Muscle layer of colon (tissue), 2 donors: ENCODE data around the gene LMO2.

ENCODE experiments used
- H3K27ac ChIP-seq: one replicate; pipeline ENCODE4 v1.7.0; 2013; ENCODE audit warnings: low read depth, mild to moderate bottlenecking, low read length, moderate library complexity
- H3K27me3 ChIP-seq, 2 donors: one replicate each; pipeline ENCODE4 v1.7.0; 2013; ENCODE audit warnings: low read length in 2 of 2, mild to moderate bottlenecking in 2 of 2; ENCODE audit not compliant: insufficient read depth in 2 of 2, control insufficient read depth in 1 of 2
- H3K36me3 ChIP-seq: one replicate; pipeline ENCODE4 v1.7.0; 2013; ENCODE audit warnings: mild to moderate bottlenecking, low read length; ENCODE audit not compliant: insufficient read depth
- H3K4me1 ChIP-seq: one replicate; pipeline ENCODE4 v1.7.0; 2013; ENCODE audit warnings: mild to moderate bottlenecking, low read length; ENCODE audit not compliant: insufficient read depth
- H3K4me3 ChIP-seq, 2 donors: one replicate each; pipeline ENCODE4 v1.7.0; 2013; ENCODE audit warnings: low read length in 2 of 2, low read depth in 1 of 2, mild to moderate bottlenecking in 1 of 2, moderate library complexity in 1 of 2
- H3K9ac ChIP-seq: one replicate; pipeline ENCODE4 v1.7.0; 2013; ENCODE audit warnings: low read length
- H3K9me3 ChIP-seq: one replicate; pipeline ENCODE4 v1.7.0; 2013; ENCODE audit warnings: mild to moderate bottlenecking, low read length
- donor health status: abdominal sarcoma.
- donor health status: Adenocarcinoma of cecum.

Gene LMO2

GRCh38 chr11:33884035-33884434, 7.8 kb downstream of the LMO2 start:
- H3K27me3 ChIP-seq, result no peaks in the 10 kb centered on the region
- no peak overlapping the region for H3K4me3 ChIP-seq
- H3K9me3 ChIP-seq, result no peaks in the 10 kb centered on the region
- H3K4me1 ChIP-seq, result no peaks in the 10 kb centered on the region
- H3K27ac ChIP-seq, result no peak overlapping the region
- no peaks in the 10 kb centered on the region for H3K36me3 ChIP-seq
- H3K9ac ChIP-seq, result no peak overlapping the region

DNA sequence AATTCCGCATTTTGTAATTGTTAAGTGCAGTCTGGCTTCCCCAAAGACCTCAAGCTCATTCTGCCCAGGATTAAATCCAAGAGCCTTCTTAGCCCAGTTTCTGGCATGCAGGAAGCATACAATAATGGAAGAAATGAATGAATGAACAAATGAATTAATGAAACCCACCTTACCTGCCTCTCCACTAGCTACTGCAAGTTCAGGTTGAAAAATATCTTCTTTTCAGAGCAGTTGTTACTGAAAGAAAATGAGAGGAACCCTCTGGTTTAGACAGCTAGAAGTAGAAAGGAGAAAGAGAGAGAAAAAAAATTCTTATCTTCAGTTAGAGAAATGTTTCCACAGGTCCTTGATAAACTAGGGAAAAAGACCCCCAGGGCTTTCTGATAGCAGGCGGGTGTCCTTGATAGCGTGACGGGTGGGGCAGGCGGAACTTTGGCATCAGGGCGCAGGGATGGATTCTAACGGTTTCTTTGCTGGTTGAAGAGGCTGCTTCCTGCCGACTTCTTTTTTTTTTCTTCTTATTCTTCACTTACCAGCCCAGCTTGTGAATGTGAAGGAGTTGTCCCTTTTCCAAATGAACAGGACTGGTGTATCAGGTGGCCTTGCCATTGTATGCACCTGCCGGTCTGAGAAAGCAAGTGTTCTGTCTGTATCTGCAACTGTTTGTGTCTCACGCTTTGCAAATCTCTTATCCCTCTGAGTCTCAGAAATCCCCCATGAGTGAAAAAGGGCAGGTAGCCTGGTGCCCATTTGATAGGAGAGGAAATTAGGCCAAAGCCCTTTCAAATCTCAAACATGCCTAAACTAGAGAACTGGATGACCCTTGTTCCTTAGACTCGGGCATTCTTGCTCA, 10.0 kb downstream of the LMO2 start:
- Histone ChIP-seq H3K9ac (no peak overlapping the region), H3K4me3 (no peak overlapping the region), H3K9me3 (no peaks in the 10 kb centered on the region), H3K36me3 (no peaks in the 10 kb centered on the region), H3K27ac (no peak overlapping the region), H3K4me1 (no peaks in the 10 kb centered on the region), H3K27me3 (no peaks in the 10 kb centered on the region)

DNA sequence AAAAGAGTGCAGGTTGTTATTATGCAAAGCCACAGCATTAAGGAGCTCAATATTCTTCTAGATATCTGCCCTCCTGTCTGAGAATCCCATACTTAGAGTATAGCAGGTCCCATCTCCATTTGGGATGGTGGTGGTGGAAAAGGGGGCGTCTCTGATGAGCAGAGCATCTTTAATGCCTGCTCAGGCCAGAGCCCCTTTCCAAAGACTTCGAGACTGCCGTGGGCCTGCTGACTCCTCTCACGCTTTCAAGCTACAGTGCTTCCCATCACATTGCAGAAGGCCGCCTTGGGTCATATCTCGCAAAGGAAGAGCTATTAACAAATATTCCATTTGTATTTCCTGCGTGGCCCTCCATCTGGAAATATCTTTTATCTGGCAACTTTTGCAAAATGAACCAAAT, 10.9 kb downstream of the LMO2 start:
- Histone ChIP-seq H3K9me3 (no peaks in the 10 kb centered on the region), H3K4me1 (no peaks in the 10 kb centered on the region), H3K27me3 (no peaks in the 10 kb centered on the region), H3K9ac (no peak overlapping the region), H3K27ac (no peak overlapping the region), H3K4me3 (no peak overlapping the region), H3K36me3 (no peaks in the 10 kb centered on the region)

DNA sequence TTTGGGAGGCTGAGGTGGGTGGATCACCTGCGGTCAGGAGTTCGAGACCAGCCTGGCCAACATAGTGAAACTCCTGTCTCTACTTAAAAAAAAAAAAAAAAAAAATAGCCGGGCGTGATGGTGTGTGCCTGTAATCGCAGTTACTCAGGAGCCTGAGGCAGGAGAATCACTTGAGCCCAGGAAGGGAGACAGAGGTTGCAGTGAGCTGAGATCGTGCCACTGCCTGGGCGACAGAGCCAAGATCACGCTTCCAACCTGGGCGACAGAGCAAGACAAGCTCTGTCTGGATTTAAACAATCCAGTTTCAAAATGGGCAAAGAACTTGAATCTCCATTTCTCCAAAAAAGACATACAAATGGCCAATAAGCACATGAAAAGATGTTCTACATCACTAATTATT, 12.5 kb downstream of the LMO2 start:
- H3K27ac ChIP-seq, result no peak overlapping the region
- H3K4me1 ChIP-seq, result no peaks in the 10 kb centered on the region
- H3K36me3 ChIP-seq, result no peaks in the 10 kb centered on the region
- H3K9me3 ChIP-seq, result no peaks in the 10 kb centered on the region
- no peak overlapping the region for H3K4me3 ChIP-seq
- no peak overlapping the region for H3K9ac ChIP-seq
- no peaks in the 10 kb centered on the region for H3K27me3 ChIP-seq

GRCh38 chr11:33877038-33877437, 14.8 kb downstream of the LMO2 start:
- H3K9me3 ChIP-seq, result no peaks in the 10 kb centered on the region
- no peaks in the 10 kb centered on the region for H3K4me1 ChIP-seq
- H3K27ac ChIP-seq, result no peak overlapping the region
- H3K36me3 ChIP-seq, result no peaks in the 10 kb centered on the region
- no peaks in the 10 kb centered on the region for H3K27me3 ChIP-seq
- no peak overlapping the region for H3K9ac ChIP-seq
- no peak overlapping the region for H3K4me3 ChIP-seq

DNA sequence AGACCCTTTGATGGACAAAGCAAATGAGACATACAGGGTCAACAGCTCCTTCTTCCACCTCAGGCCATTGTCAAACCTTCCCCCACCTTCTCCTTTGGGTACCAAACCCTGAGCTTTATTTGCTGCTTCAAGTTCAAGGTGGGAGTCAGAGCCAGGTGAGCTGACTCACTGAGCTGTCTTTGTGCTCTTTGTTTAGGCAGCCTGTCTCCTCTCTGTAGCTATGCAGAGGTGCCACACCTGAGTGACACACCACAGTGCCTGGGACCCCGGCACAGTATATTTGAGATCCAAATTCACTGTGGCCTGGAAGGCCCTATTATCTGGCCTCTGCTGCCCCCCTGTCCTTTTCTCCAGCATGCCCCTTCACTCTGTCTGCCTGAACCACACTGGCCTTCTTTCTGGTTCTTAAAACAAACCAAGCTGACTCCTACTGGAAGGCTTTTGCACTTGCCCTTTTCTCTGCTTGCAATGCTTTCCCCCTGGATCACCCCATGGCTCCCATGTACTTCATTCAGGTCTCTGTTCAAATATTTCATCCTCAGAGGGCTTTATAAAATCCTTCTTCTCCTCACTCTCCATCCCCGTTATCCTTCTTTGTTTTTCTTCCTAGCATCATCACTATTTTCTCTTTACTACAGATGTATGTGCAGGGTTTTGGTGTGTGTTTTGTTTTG, 16.1 kb downstream of the LMO2 start:
- Histone ChIP-seq H3K4me1 (no peaks in the 10 kb centered on the region), H3K9me3 (no peaks in the 10 kb centered on the region), H3K9ac (no peak overlapping the region), H3K4me3 (no peak overlapping the region), H3K36me3 (no peaks in the 10 kb centered on the region), H3K27me3 (peaks cover 3 to 5% of the 10 kb centered on the region in 2 donors), H3K27ac (no peak overlapping the region)

GRCh38 chr11:33874910-33875490, 16.9 kb downstream of the LMO2 start:
- no peak overlapping the region for H3K9ac ChIP-seq
- no peak overlapping the region for H3K27ac ChIP-seq
- H3K36me3 ChIP-seq, result no peaks in the 10 kb centered on the region
- no peaks in the 10 kb centered on the region for H3K9me3 ChIP-seq
- H3K27me3 ChIP-seq, result peaks cover 11 to 12% of the 10 kb centered on the region in 2 donors
- no peaks in the 10 kb centered on the region for H3K4me1 ChIP-seq
- no peak overlapping the region for H3K4me3 ChIP-seq

- Histone ChIP-seq H3K9ac (no peak overlapping the region), H3K4me1 (no peaks in the 10 kb centered on the region), H3K27ac (no peak overlapping the region), H3K27me3 (peaks cover 11 to 12% of the 10 kb centered on the region in 2 donors), H3K36me3 (no peaks in the 10 kb centered on the region), H3K9me3 (no peaks in the 10 kb centered on the region), H3K4me3 (no peak overlapping the region)
Measured at GRCh38 chr11:33874433-33874832, 17.4 kb downstream of the LMO2 start.

- Histone ChIP-seq H3K27ac (peak overlapping the region; percentile 28), H3K9ac (no peak overlapping the region), H3K36me3 (no peaks in the 10 kb centered on the region), H3K4me1 (no peaks in the 10 kb centered on the region), H3K9me3 (no peaks in the 10 kb centered on the region), H3K27me3 (peaks cover 18 to 25% of the 10 kb centered on the region in 2 donors), H3K4me3 (peak overlapping the region; percentile 38 to 65)
Measured at GRCh38 chr11:33869481-33870422, 22.1 kb downstream of the LMO2 start.

DNA sequence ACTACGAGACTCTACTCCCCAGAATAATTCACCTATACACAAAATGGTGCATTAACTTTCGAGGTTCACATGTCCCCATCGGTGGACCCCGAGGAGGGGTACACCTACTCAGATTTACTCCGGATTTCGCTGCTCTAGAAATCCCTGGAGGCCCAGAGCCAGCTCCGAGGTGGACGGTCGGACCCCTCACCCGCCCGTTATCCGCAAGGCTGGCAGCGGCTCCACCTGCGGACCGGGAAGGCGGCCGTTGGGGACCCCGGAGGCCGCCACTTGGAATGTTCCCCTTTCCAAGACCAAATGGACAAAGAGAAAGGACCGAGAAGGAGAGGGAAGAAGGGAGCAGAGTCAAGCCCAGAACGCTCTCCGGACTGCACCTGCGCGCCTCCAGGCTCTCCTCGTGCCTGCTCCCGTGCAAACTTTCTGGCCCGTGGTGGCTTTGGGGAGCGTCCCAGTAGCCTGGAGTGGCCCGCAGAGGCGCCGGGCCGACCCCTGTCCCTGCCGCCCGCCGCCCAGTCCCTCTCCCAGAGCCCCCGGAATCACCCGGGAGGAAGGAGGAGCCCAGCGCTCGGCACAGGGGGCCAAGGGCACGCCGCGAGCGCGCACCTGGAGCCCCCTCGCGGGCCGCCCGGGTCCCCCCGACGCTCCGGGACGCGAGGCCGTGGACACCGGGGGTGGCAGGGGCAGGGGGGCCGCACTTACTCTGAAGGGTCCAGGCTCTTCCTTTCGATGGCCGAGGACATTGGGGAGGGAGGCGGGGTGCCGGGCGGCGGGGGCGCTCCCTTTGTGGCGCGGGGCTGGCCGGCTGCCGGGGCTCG, 23.0 kb downstream of the LMO2 start:
- Histone ChIP-seq H3K27ac (no peak overlapping the region), H3K9ac (no peak overlapping the region)

More for the DNA sequence above, 23.0 kb downstream of the LMO2 start:
- no peaks in the 10 kb centered on the region for H3K9me3 ChIP-seq
- no peaks in the 10 kb centered on the region for H3K36me3 ChIP-seq
- peaks cover 18 to 25% of the 10 kb centered on the region in 2 donors for H3K27me3 ChIP-seq
- no peaks in the 10 kb centered on the region for H3K4me1 ChIP-seq
- H3K4me3 ChIP-seq, result peak overlapping the region; percentile 34 to 45
